ENCODE measurements around the gene GAS2L2. TPM values are rescaled to one million over a fixed set of nuclear protein-coding genes. Genes with fewer than 3 reads are reported as not detected.
"Not testable (repeated sequence)": the region's sequence is repeated elsewhere in the genome, so short reads cannot be mapped to it uniquely, and the experiment has no call there.

GAS2L2 gene
- total RNA-seq, 2 experiments from 2014 or later: not detected

GRCh38 chr17:35757243-35757642 lies 4.2 kb upstream of the GAS2L2 start:
- ChIA-PET POLR2A (no interaction called here), CTCF (interaction anchor here (0.6 to 2.2 kb wide), 2 partner anchors 10 to 12 kb away, joined by 3 to 8 read pairs; no protein-coding TSS in a partner anchor)
- H3K9me3 Mint-ChIP-seq: no peaks in the 10 kb centered on the region
- DNase-seq: no peak
- intact Hi-C loops (cut with micrococcal nuclease): no loop called here
- H3K27ac Mint-ChIP-seq: no peak overlapping the region
- no peak overlapping the region for H3K4me3 Mint-ChIP-seq
- peaks cover 9% of the 10 kb centered on the region for H3K27me3 Mint-ChIP-seq
- H3K4me1 Mint-ChIP-seq (ENCODE audit: low read depth): no peaks in the 10 kb centered on the region
- H3K36me3 Mint-ChIP-seq: no peaks in the 10 kb centered on the region

GRCh38 chr17:35752471-35752870 lies 568 bp downstream of the GAS2L2 start:
- ChIA-PET CTCF (no interaction called here), POLR2A (no interaction called here)
- H3K4me1 Mint-ChIP-seq (ENCODE audit: low read depth): peaks cover 5% of the 10 kb centered on the region
- H3K36me3 Mint-ChIP-seq: no peaks in the 10 kb centered on the region
- no peak overlapping the region for H3K27ac Mint-ChIP-seq
- no peaks in the 10 kb centered on the region for H3K9me3 Mint-ChIP-seq
- no peak for DNase-seq
- no peak overlapping the region for H3K4me3 Mint-ChIP-seq
- H3K27me3 Mint-ChIP-seq: peaks cover 36% of the 10 kb centered on the region
- intact Hi-C loops (cut with micrococcal nuclease): no loop called here

GRCh38 chr17:35751541-35751940 lies 1.5 kb downstream of the GAS2L2 start:
- H3K4me3 Mint-ChIP-seq; H3K27ac Mint-ChIP-seq; POLR2A ChIA-PET; H3K4me1 Mint-ChIP-seq (ENCODE audit: low read depth); intact Hi-C loops (cut with micrococcal nuclease); DNase-seq; H3K36me3 Mint-ChIP-seq; H3K9me3 Mint-ChIP-seq: not testable (repeated sequence)
- H3K27me3 Mint-ChIP-seq: peaks cover 36% of the 10 kb centered on the region
- CTCF ChIA-PET: interaction anchor here (4.7 kb wide), 1 partner anchor 13 kb away, joined by 42 read pairs; no protein-coding TSS in a partner anchor

GRCh38 chr17:35750526-35751395 lies 2.3 kb downstream of the GAS2L2 start:
- H3K9me3 Mint-ChIP-seq: no peaks in the 10 kb centered on the region
- H3K36me3 Mint-ChIP-seq: no peaks in the 10 kb centered on the region
- intact Hi-C loops (cut with micrococcal nuclease): no loop called here
- DNase-seq: no peak
- H3K27ac Mint-ChIP-seq: no peak overlapping the region
- ChIA-PET POLR2A (no interaction called here), CTCF (interaction anchor here (0.9 to 8.1 kb wide), 4 partner anchors 14 to 322 kb away, joined by 3 to 131 read pairs (median 22); no protein-coding TSS in a partner anchor)
- H3K27me3 Mint-ChIP-seq: peaks cover 36% of the 10 kb centered on the region
- no peak overlapping the region for H3K4me3 Mint-ChIP-seq
- H3K4me1 Mint-ChIP-seq (ENCODE audit: low read depth): peaks cover 5% of the 10 kb centered on the region

GRCh38 chr17:35749560-35750412 lies 3.3 kb downstream of the GAS2L2 start:
- no peaks in the 10 kb centered on the region for H3K9me3 Mint-ChIP-seq
- DNase-seq: no peak
- H3K4me1 Mint-ChIP-seq (ENCODE audit: low read depth): peaks cover 5% of the 10 kb centered on the region
- intact Hi-C loops (cut with micrococcal nuclease): loop anchor here (10.0 kb wide), 2 partner anchors 55 to 605 kb away; partner anchors contain the start of genes NLE1, TAF15 and UNC45B
- H3K27ac Mint-ChIP-seq: no peak overlapping the region
- ChIA-PET CTCF (interaction anchor here (0.8 to 8.1 kb wide), 8 partner anchors 10 to 323 kb away, joined by 3 to 131 read pairs (median 4); no protein-coding TSS in a partner anchor), POLR2A (no interaction called here)
- H3K27me3 Mint-ChIP-seq: peaks cover 36% of the 10 kb centered on the region
- no peak overlapping the region for H3K4me3 Mint-ChIP-seq
- H3K36me3 Mint-ChIP-seq: no peaks in the 10 kb centered on the region

GRCh38 chr17:35748979-35749378 lies 4.1 kb downstream of the GAS2L2 start:
- ChIA-PET POLR2A (no interaction called here), CTCF (interaction anchor here (1.0 to 8.1 kb wide), 6 partner anchors 9 to 141 kb away, joined by 3 to 131 read pairs (median 8); no protein-coding TSS in a partner anchor)

GRCh38 chr17:35748341-35748841 lies 4.6 kb downstream of the GAS2L2 start:
- Mint-ChIP-seq H3K36me3 (no peaks in the 10 kb centered on the region), H3K27ac (no peak overlapping the region), H3K9me3 (no peaks in the 10 kb centered on the region), H3K4me1 (ENCODE audit: low read depth) (peaks cover 5% of the 10 kb centered on the region), H3K4me3 (no peak overlapping the region), H3K27me3 (peaks cover 40% of the 10 kb centered on the region)
- DNase-seq: no peak
- intact Hi-C loops (cut with micrococcal nuclease): loop anchor here (1.0 to 10.0 kb wide), 3 partner anchors 56 to 604 kb away; partner anchors contain the start of genes NLE1, TAF15 and UNC45B
- ChIA-PET CTCF (interaction anchor here (0.7 to 8.1 kb wide), 9 partner anchors 16 to 630 kb away, joined by 3 to 131 read pairs (median 6); partner anchors contain the start of gene TAF15), POLR2A (no interaction called here)

More at GRCh38 chr17:35748979-35749378, 4.1 kb downstream of the GAS2L2 start:
- Mint-ChIP-seq H3K9me3 (no peaks in the 10 kb centered on the region), H3K4me3 (no peak overlapping the region), H3K36me3 (no peaks in the 10 kb centered on the region), H3K4me1 (ENCODE audit: low read depth) (peaks cover 5% of the 10 kb centered on the region), H3K27ac (no peak overlapping the region), H3K27me3 (peaks cover 39% of the 10 kb centered on the region)
- no peak for DNase-seq
- intact Hi-C loops (cut with micrococcal nuclease): loop anchor here (1.0 to 10.0 kb wide), 3 partner anchors 56 to 604 kb away; partner anchors contain the start of genes NLE1, TAF15 and UNC45B

- H3K36me3 Mint-ChIP-seq: no peaks in the 10 kb centered on the region
- POLR2A ChIA-PET: no interaction called here
- H3K27ac Mint-ChIP-seq: no peak overlapping the region
- no peak overlapping the region for H3K4me3 Mint-ChIP-seq
- intact Hi-C loops (cut with micrococcal nuclease): loop anchor here (1.0 to 10.0 kb wide), 5 partner anchors 57 to 603 kb away; partner anchors contain the start of genes NLE1, TAF15 and UNC45B
- no peaks in the 10 kb centered on the region for H3K9me3 Mint-ChIP-seq
- peak; percentile 86 for DNase-seq
- peaks cover 5% of the 10 kb centered on the region for H3K4me1 Mint-ChIP-seq (ENCODE audit: low read depth)
- CTCF ChIA-PET: interaction anchor here (0.6 to 8.1 kb wide), 59 partner anchors 8 to 1329 kb away, joined by 3 to 131 read pairs (median 4); partner anchors contain the start of genes NLE1, RASL10B and TAF15
- peaks cover 38% of the 10 kb centered on the region for H3K27me3 Mint-ChIP-seq
Observed at GRCh38 chr17:35747540-35748017, 5.5 kb downstream of the GAS2L2 start.

- no peak for DNase-seq
- CTCF ChIA-PET: interaction anchor here (1.4 to 8.1 kb wide), 4 partner anchors 18 to 549 kb away, joined by 5 to 131 read pairs (median 8); no protein-coding TSS in a partner anchor
- H3K9me3 Mint-ChIP-seq: no peaks in the 10 kb centered on the region
- no peaks in the 10 kb centered on the region for H3K36me3 Mint-ChIP-seq
- peaks cover 10% of the 10 kb centered on the region for H3K4me1 Mint-ChIP-seq (ENCODE audit: low read depth)
- POLR2A ChIA-PET: no interaction called here
- intact Hi-C loops (cut with micrococcal nuclease): loop anchor here (2.0 to 10.0 kb wide), 3 partner anchors 59 to 601 kb away; partner anchors contain the start of genes NLE1, TAF15 and UNC45B
- no peak overlapping the region for H3K4me3 Mint-ChIP-seq
- H3K27ac Mint-ChIP-seq: no peak overlapping the region
- peaks cover 43% of the 10 kb centered on the region for H3K27me3 Mint-ChIP-seq
Observed at GRCh38 chr17:35745749-35746320, 7.2 kb downstream of the GAS2L2 start.

GRCh38 chr17:35745246-35745645 lies 7.8 kb downstream of the GAS2L2 start:
- H3K4me1 Mint-ChIP-seq (ENCODE audit: low read depth): peaks cover 8% of the 10 kb centered on the region

GRCh38 chr17:35744830-35745229 lies 8.2 kb downstream of the GAS2L2 start:
- ChIA-PET CTCF (interaction anchor here (1.1 to 8.1 kb wide), 3 partner anchors 19 to 132 kb away, joined by 4 to 131 read pairs (median 8); no protein-coding TSS in a partner anchor), POLR2A (no interaction called here)
- intact Hi-C loops (cut with micrococcal nuclease): loop anchor here (10.0 kb wide), 2 partner anchors 60 to 600 kb away; partner anchors contain the start of genes NLE1, TAF15 and UNC45B
- H3K27ac Mint-ChIP-seq: no peak overlapping the region
- H3K27me3 Mint-ChIP-seq: peaks cover 42% of the 10 kb centered on the region
- no peak for DNase-seq
- peaks cover 5% of the 10 kb centered on the region for H3K4me1 Mint-ChIP-seq (ENCODE audit: low read depth)
- no peak overlapping the region for H3K4me3 Mint-ChIP-seq
- no peaks in the 10 kb centered on the region for H3K9me3 Mint-ChIP-seq
- H3K36me3 Mint-ChIP-seq: no peaks in the 10 kb centered on the region

More at GRCh38 chr17:35745246-35745645, 7.8 kb downstream of the GAS2L2 start:
- ChIA-PET CTCF (interaction anchor here (1.1 to 8.1 kb wide), 3 partner anchors 19 to 133 kb away, joined by 4 to 131 read pairs (median 8); no protein-coding TSS in a partner anchor), POLR2A (no interaction called here)
- no peak overlapping the region for H3K27ac Mint-ChIP-seq
- intact Hi-C loops (cut with micrococcal nuclease): loop anchor here (10.0 kb wide), 2 partner anchors 60 to 600 kb away; partner anchors contain the start of genes NLE1, TAF15 and UNC45B
- H3K4me3 Mint-ChIP-seq: no peak overlapping the region
- no peaks in the 10 kb centered on the region for H3K36me3 Mint-ChIP-seq
- DNase-seq: no peak
- peaks cover 41% of the 10 kb centered on the region for H3K27me3 Mint-ChIP-seq
- no peaks in the 10 kb centered on the region for H3K9me3 Mint-ChIP-seq

Measured in activated CD4-positive, alpha-beta memory T cell treated with anti-CD3 and anti-CD28 coated beads for 36 hours (primary cell).